B cell (primary cell): ENCODE results near the gene HDAC11. TPM values are rescaled to one million over a fixed set of nuclear protein-coding genes. Genes with fewer than 3 reads are reported as not detected.

ENCODE experiments used
- ATAC-seq: fragments of 200-7000 bp; cut with Tn5 transposase; one replicate; pipeline ENCODE4 v1.10.0; 2021; ENCODE audit warnings: low read depth, mild to moderate bottlenecking, moderate number of reproducible peaks, moderate library complexity
- CTCF ChIA-PET: fragments of 350-600 bp; sonication (Branson Sonifier 250); formaldehyde crosslinking; loops from one replicate; lab custom pipeline; 2021; ENCODE audit warnings: antibody characterized with exemption, inconsistent platforms; lab: Charles Lee
- POLR2A ChIA-PET: fragments of 350-600 bp; sonication (Branson Sonifier 250); formaldehyde crosslinking; loops from one replicate; lab custom pipeline; 2021; ENCODE audit warnings: antibody characterized with exemption; lab: Charles Lee
- DNase-seq: peaks from one replicate; pipeline ENCODE4 v3.0.0; 2013
- H2AFZ ChIP-seq: 2 replicates; pipeline ENCODE4 v1.6.1; 2012; ENCODE audit warnings: mild to moderate bottlenecking, low read depth, low read length; ENCODE audit not compliant: insufficient read depth, poor library complexity, severe bottlenecking
- H3K27ac ChIP-seq, 2 donors: 1 replicate in 1 of 2; 2 replicates in 1 of 2; pipeline ENCODE4 v1.5.1; 2012 to 2013; ENCODE audit warnings: low read length in 2 of 2, mild to moderate bottlenecking in 2 of 2, moderate library complexity in 1 of 2
- H3K27me3 ChIP-seq, 4 experiments: fragments of 200-600 bp in 1 of 4; sonication (generic) in 1 of 4; replicated peaks in 1 of 4; 1 replicate in 2 of 4; 2 replicates in 2 of 4; pipeline versions ENCODE4 v1.6.1 to v1.7.0; 2013 to 2016; ENCODE audit warnings: low read length in 3 of 4, mild to moderate bottlenecking in 2 of 4, mixed read lengths in 1 of 4, moderate library complexity in 1 of 4; ENCODE audit not compliant: insufficient read depth in 4 of 4, control insufficient read depth in 3 of 4; ENCODE audit errors: control extremely low read depth in 1 of 4
- H3K36me3 ChIP-seq, 2 experiments: replicated peaks in 1 of 2; 1 replicate in 1 of 2; 2 replicates in 1 of 2; pipeline versions ENCODE4 v1.6.1 to v1.7.1; 2013; ENCODE audit warnings: low read length in 1 of 2; ENCODE audit not compliant: insufficient read depth in 2 of 2, control insufficient read depth in 1 of 2; ENCODE audit errors: control extremely low read depth in 1 of 2, extremely low read depth in 1 of 2
- H3K4me1 ChIP-seq, 2 donors: fragments of 200-600 bp in 1 of 2; sonication (generic) in 1 of 2; 1 replicate in 1 of 2; 2 replicates in 1 of 2; pipeline versions ENCODE4 v1.5.1 to v1.6.1; 2013 to 2017; ENCODE audit warnings: low read length in 2 of 2; ENCODE audit not compliant: control insufficient read depth in 2 of 2, insufficient read depth in 2 of 2
- H3K4me2 ChIP-seq: replicated peaks from 2 replicates; pipeline ENCODE3; 2012; ENCODE audit warnings: mild to moderate bottlenecking, low read depth, low read length; ENCODE audit not compliant: poor library complexity, severe bottlenecking
- H3K4me3 ChIP-seq, 5 experiments: fragments of 200-600 bp in 1 of 5; sonication (generic) in 1 of 5; 1 replicate in 3 of 5; 2 replicates in 2 of 5; pipeline versions ENCODE4 v1.5.1 to v1.7.0; 2011 to 2016; ENCODE audit warnings: low read length in 4 of 5, mild to moderate bottlenecking in 4 of 5, low read depth in 2 of 5, control low read depth in 1 of 5, moderate library complexity in 1 of 5; ENCODE audit not compliant: insufficient read depth in 1 of 5; ENCODE audit errors: control extremely low read depth in 1 of 5, extremely low read depth in 1 of 5
- H3K79me2 ChIP-seq: fragments of 200-600 bp; sonication (generic); one replicate; pipeline ENCODE4 v1.6.0; 2016; ENCODE audit warnings: low read length; ENCODE audit not compliant: control insufficient read depth, insufficient read depth
- H3K9ac ChIP-seq: fragments of 200-600 bp; sonication (generic); 2 replicates; pipeline ENCODE4 v1.6.1; 2017; ENCODE audit warnings: mild to moderate bottlenecking, low read length, moderate library complexity
- H3K9me3 ChIP-seq, 3 donors: one replicate each; pipeline versions ENCODE4 v1.6.1 to v1.7.1; 2013; ENCODE audit warnings: low read length in 2 of 3; ENCODE audit not compliant: control insufficient read depth in 2 of 3, insufficient read depth in 1 of 3; ENCODE audit errors: control extremely low read depth in 1 of 3
- H4K20me1 ChIP-seq: 2 replicates; pipeline ENCODE4 v1.6.0; 2012; ENCODE audit warnings: mild to moderate bottlenecking, low read length; ENCODE audit not compliant: insufficient read depth, control insufficient read depth, poor library complexity, severe bottlenecking
- H3K27ac Mint-ChIP-seq: one replicate; pipeline ENCODE4 v1.8.0; 2021; ENCODE audit warnings: mixed read lengths
- H3K27me3 Mint-ChIP-seq: one replicate; pipeline ENCODE4 v1.8.0; 2021; ENCODE audit warnings: mixed read lengths
- H3K4me1 Mint-ChIP-seq: one replicate; pipeline ENCODE4 v1.8.0; 2021; ENCODE audit warnings: mixed read lengths
- H3K4me3 Mint-ChIP-seq: one replicate; pipeline ENCODE4 v1.8.0; 2021; ENCODE audit warnings: mixed read lengths
- H3K9me3 Mint-ChIP-seq: one replicate; pipeline ENCODE4 v1.8.0; 2022; ENCODE audit warnings: mixed read lengths; ENCODE audit not compliant: insufficient read depth
- CTCF ChIP-seq: fragments of 200-600 bp; IDR thresholded peaks from one replicate; pipeline ENCODE4 v1.8.0; 2022; ENCODE audit warnings: antibody characterized with exemption, mild to moderate bottlenecking
- EZH2 ChIP-seq: IDR thresholded peaks from 2 replicates; pipeline ENCODE4 v1.6.1; 2012; ENCODE audit warnings: borderline replicate concordance, low read depth, mild to moderate bottlenecking, moderate library complexity, low read length; ENCODE audit not compliant: insufficient read depth, poor library complexity, severe bottlenecking
- WGBS: methylation state at CpG from one replicate; pipeline ENCODE4 v1.1.5; 2013; ENCODE audit warnings: missing lambda C conversion rate; ENCODE audit not compliant: insufficient coverage; 5-methylcytosine and 5-hydroxymethylcytosine counted together
- intact Hi-C: fragments of 100-400 bp; cut with micrococcal nuclease; formaldehyde crosslinking; loops from one replicate; pipeline ENCODE4 v1.10.0; 2022
- polyA plus RNA-seq: library from polyadenylated mRNA; depleted of rRNA; stranded (reverse); fragments of >200 nt; gene quantifications from 2 replicates; pipeline ENCODE4 v1.2.3, GENCODE V29; 2012
- total RNA-seq, 2 donors: library from RNA; stranded (reverse); fragments of 120-200 nt in 1 of 2; gene quantifications; 1 replicate in 1 of 2; 2 replicates in 1 of 2; pipeline versions ENCODE4 v1.2.3 to v1.2.4, GENCODE V29; 2013 to 2022

The HDAC11 gene
- total and polyA plus RNA-seq, 2 donors (not counting 1 experiment from before 2014, with no cell fraction given): 0.76 to 5.5 TPM

- Histone ChIP-seq H3K27me3 (peaks cover 0 to 14% (median 0%) of the 10 kb centered on the region in 4 experiments), H4K20me1 (no peaks in the 10 kb centered on the region), H3K4me3 (no peak overlapping the region), H3K9ac (no peak overlapping the region), H3K27ac (no peak overlapping the region), H3K79me2 (no peaks in the 10 kb centered on the region), H2AFZ (no peak overlapping the region), H3K4me1 (peaks cover 10 to 12% of the 10 kb centered on the region in 2 donors), H3K36me3 (no peaks in the 10 kb centered on the region), H3K9me3 (peaks cover 0 to 26% (median 3%) of the 10 kb centered on the region in 3 donors), H3K4me2 (no peak overlapping the region)
- DNase-seq: no peak
- no peak overlapping the region for H3K27ac Mint-ChIP-seq
- no CpG with 5 or more reads among the region's 3 CpGs for WGBS
- ChIA-PET CTCF (no interaction called here), POLR2A (no interaction called here)
- no peak for ATAC-seq
- H3K4me3 Mint-ChIP-seq: no peak overlapping the region
- intact Hi-C loops: no loop called here
- H3K4me1 Mint-ChIP-seq: peaks cover 10% of the 10 kb centered on the region
- H3K27me3 Mint-ChIP-seq: peaks cover 31% of the 10 kb centered on the region
- TF ChIP-seq CTCF (no peak), EZH2 (no peak)
- peaks cover 2% of the 10 kb centered on the region for H3K9me3 Mint-ChIP-seq
Observed at GRCh38 chr3:13542142-13542541, 62.0 kb downstream of the HDAC11 start.

- H3K4me2 ChIP-seq: no peak overlapping the region
Observed at GRCh38 chr3:13543253-13543652, 63.1 kb downstream of the HDAC11 start.

More at GRCh38 chr3:13543253-13543652, 63.1 kb downstream of the HDAC11 start:
- ChIA-PET POLR2A (no interaction called here), CTCF (no interaction called here)
- Histone ChIP-seq H3K79me2 (no peaks in the 10 kb centered on the region), H4K20me1 (no peaks in the 10 kb centered on the region), H3K9ac (no peak overlapping the region), H3K36me3 (no peaks in the 10 kb centered on the region), H3K27me3 (peaks cover 0 to 9% (median 0%) of the 10 kb centered on the region in 4 experiments), H3K9me3 (peaks cover 0 to 25% (median 1%) of the 10 kb centered on the region in 3 donors), H3K27ac (no peak overlapping the region), H2AFZ (no peak overlapping the region), H3K4me3 (no peak overlapping the region), H3K4me1 (peaks cover 11 to 12% of the 10 kb centered on the region in 2 donors)
- Mint-ChIP-seq H3K27ac (no peak overlapping the region), H3K4me1 (peaks cover 11% of the 10 kb centered on the region), H3K27me3 (peaks cover 29% of the 10 kb centered on the region), H3K9me3 (no peaks in the 10 kb centered on the region), H3K4me3 (no peak overlapping the region)
- DNase-seq (no peak), ATAC-seq (no peak)
- 100% methylated on average over 3 of the region's 5 CpGs for WGBS
- intact Hi-C loops: no loop called here
- no peak for TF ChIP-seq EZH2
- no peak for TF ChIP-seq CTCF
